SK-N-MC (cell line): Measurements from ENCODE around the gene SEMA4D.

Experiments
- EZH2 ChIP-seq: fragments of 200-600 bp; sonication (generic); IDR thresholded peaks from one replicate; pipeline ENCODE4 v1.6.1; 2017; ENCODE audit warnings: antibody characterized with exemption
- FOXP2 ChIP-seq: optimal IDR thresholded peaks from 2 replicates; pipeline ENCODE3; 2011; ENCODE audit warnings: mild to moderate bottlenecking, moderate library complexity; ENCODE audit not compliant: insufficient read depth; ENCODE audit errors: extremely low read length, control extremely low read depth
- POLR2AphosphoS5 ChIP-seq: IDR thresholded peaks from 2 replicates; pipeline ENCODE4 v1.6.1; 2012; ENCODE audit warnings: mild to moderate bottlenecking, low read depth, low read length, borderline replicate concordance

DNA sequence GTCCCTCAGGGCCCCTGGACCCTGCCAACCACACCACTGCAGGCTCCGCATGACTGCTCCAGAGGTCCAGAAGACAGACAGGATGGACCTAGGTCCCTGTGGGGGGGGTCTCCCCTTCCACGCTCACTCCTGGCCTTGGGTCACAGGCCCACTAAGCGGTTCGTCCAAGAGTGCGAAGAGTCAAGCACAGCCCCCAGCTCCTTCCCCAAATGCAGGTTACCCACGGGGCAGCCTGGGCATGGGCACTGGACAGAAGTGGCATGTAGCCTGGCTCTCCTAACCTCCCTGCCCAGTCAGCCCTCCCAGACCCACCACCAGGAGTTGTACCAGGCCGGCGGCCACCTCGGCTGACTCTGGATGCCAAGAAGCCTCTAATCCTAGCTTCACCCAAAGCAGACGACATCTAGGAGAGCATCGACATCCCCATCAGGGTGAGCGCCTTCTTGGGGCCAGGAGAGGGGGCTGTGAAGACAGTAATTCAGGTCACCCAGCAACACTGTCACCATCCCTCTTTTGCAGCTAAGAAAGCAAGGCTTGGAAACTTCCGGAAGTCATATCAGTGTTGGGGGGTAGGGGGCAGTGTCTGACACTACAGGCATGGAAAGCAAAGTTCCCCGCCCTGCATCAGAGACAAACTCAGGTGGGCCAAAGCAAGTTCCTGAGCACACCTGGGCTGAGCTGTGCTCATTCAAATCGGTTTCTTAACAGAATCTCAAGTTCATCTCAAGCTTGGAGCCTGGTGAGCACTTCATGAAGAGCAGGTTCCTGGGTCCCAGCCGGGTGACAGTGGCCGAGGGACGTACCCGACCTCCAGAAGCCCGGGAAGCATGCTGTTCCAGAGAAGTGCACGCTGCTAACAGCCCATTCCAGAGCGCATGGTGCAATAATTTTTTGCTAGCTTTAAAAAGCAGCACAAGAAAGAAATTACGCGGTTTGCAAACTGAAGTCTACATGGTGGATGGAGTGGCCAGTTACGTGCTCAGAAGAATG lies 68.7 kb downstream of the SEMA4D start:
- no peak for TF ChIP-seq EZH2
- no peak for TF ChIP-seq POLR2AphosphoS5
- TF ChIP-seq FOXP2, result no peak
